ENCODE results near the gene MTFR1L. TPM values are rescaled to one million over a fixed set of nuclear protein-coding genes. Genes with fewer than 3 reads are reported as not detected.

MTFR1L gene
- total RNA-seq, 1 donor from 2014 or later: 20.9 TPM

DNA sequence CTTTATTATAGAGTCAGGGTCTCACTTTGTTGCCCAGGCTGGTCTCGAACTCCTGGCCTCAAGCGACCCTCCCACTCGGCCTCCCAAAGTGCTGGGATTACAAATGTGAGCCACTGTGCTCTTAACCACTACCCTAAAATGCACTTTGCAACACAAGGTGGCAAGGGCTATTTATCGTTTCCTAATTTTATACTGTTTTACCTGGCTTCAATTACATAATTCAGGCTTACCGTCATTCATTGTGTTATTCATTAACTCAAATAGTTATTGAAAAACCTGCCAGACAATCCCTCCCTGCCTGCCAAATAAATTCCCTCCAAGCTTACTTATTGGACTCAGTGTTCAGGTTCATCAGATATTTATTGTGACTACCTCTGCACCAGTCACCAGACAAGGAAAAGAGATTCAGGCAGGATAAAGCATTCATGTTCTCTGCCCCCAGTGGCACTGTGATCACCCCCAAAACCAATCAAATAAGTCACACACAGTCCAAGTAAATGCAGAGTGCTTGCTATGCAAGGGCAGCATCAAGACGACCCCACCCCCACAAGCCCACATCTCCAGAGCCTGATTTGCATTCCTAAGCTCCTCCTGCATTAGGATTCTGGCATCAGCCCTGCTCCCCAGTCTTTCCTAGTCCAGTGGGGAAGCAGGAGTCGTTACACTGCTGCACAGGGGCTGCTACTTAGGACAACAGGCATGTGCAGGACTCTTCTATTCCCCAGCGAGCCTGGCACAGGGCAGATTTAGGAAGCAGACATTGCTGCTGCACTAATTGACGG is 47.6 kb downstream of the MTFR1L start:
- intact Hi-C loops (cut with DNase I): no loop called here
- no peaks in the 10 kb centered on the region for H3K27me3 ChIP-seq
- no peak for DNase-seq (ENCODE audit: low spot score in 2 of 2)
- H3K36me3 ChIP-seq: peaks cover 4 to 10% of the 10 kb centered on the region in 2 donors
- H3K9me3 ChIP-seq: no peaks in the 10 kb centered on the region
- H3K27ac ChIP-seq: no peak overlapping the region
- no peaks in the 10 kb centered on the region for H3K4me1 ChIP-seq
- TF ChIP-seq, protein P1, sequence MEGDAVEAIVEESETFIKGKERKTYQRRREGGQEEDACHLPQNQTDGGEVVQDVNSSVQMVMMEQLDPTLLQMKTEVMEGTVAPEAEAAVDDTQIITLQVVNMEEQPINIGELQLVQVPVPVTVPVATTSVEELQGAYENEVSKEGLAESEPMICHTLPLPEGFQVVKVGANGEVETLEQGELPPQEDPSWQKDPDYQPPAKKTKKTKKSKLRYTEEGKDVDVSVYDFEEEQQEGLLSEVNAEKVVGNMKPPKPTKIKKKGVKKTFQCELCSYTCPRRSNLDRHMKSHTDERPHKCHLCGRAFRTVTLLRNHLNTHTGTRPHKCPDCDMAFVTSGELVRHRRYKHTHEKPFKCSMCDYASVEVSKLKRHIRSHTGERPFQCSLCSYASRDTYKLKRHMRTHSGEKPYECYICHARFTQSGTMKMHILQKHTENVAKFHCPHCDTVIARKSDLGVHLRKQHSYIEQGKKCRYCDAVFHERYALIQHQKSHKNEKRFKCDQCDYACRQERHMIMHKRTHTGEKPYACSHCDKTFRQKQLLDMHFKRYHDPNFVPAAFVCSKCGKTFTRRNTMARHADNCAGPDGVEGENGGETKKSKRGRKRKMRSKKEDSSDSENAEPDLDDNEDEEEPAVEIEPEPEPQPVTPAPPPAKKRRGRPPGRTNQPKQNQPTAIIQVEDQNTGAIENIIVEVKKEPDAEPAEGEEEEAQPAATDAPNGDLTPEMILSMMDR (IDR thresholded peaks at IDR 0.05): no peak
- no peak overlapping the region for H3K4me3 ChIP-seq

DNA sequence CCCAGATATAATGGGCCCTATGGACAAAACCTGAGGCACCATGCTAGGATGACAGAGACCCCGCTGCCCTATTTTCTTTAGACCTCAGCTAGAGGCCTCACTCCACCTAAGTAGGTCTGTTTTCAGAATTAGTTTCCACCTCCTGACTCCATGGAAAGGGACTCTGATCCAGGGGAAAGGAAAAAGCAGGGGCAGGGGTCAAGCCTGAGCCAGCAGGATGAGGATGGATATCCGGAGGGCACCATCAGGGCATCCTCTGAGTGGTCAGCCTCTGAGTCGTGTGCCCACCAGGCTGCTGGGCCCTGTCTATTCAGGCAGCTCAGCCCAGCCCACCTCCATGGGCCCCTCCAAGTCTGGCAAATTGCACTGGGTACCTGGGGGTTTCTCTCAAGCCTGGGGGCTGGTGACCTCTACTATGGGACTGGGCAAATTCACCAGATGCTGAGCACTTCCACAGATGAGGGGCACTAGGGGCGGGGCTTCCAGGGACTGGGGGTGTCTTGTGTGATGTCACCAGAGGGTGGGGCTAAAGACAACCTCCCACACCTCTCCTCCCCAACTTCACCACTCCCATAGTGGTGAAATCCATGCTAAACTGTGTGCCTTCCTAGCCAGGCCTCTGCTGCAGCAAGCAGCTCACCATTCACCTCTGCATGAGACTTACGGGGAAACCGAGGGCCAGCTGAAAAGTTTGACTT is 50.3 kb downstream of the MTFR1L start:
- Histone ChIP-seq H3K9me3 (no peaks in the 10 kb centered on the region), H3K27ac (no peak overlapping the region), H3K36me3 (no peaks in the 10 kb centered on the region), H3K4me3 (no peak overlapping the region), H3K27me3 (no peaks in the 10 kb centered on the region), H3K4me1 (peaks cover 7 to 11% of the 10 kb centered on the region in 2 donors)
- intact Hi-C loops (cut with DNase I): no loop called here
- DNase-seq (ENCODE audit: low spot score in 2 of 2): no peak
- TF ChIP-seq, protein P1 (IDR thresholded peaks at IDR 0.05): no peak

DNA sequence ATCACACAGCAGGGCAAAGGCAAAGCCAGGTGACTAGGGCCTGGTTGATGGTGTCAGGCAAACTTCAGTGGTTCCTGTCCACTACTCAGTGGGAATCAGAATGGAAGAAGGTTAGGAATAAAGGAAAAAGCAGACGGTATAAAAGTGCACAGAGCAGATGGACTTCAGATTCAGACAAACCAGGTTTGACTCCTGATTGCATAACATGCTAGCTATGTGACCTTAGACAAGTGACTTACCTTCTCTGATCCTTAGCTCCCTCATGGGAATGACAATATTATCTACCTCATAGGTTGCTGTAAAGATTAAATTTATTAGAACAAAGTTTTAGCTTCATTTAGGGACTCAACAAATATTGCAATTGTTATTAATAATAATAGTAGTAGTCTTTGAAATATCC is 50.9 kb downstream of the MTFR1L start:
- TF ChIP-seq, protein P1 (IDR thresholded peaks at IDR 0.05): no peak
- Histone ChIP-seq H3K36me3 (no peaks in the 10 kb centered on the region), H3K27me3 (no peaks in the 10 kb centered on the region), H3K4me3 (no peak overlapping the region), H3K9me3 (no peaks in the 10 kb centered on the region), H3K27ac (no peak overlapping the region), H3K4me1 (peaks cover 7 to 12% of the 10 kb centered on the region in 2 donors)
- intact Hi-C loops (cut with DNase I): no loop called here
- no peak for DNase-seq (ENCODE audit: low spot score in 2 of 2)

DNA sequence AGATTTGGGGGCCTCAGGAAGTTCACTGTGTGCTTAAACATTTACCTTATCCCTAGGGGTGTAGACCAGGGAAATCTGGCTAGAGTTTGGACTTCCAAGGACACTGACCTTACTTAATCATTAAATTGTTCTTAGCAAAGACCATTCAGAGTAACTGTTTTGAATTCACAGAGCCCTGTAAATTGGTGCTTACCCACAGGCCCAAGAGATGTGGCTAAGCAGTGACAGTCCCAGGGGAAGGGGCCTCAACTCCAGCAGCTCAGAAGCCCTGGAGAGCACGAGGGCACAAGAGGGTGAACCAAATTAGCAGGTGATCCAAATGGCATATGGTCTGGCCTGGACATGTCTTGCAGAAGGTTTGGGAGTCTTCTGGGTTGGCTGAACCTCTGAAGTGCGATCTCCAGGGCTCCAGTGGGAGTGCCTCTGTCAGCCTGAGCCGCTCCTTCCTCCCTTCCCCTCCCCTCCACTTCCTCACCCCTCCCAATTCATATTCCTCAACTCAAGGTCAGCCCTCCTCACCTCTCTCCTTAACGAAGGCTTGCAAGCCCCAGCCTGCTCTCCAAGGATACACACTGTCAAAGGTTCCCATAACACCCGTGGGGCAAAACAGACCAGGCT is 51.4 kb downstream of the MTFR1L start:
- Histone ChIP-seq H3K27ac (no peak overlapping the region), H3K27me3 (no peaks in the 10 kb centered on the region), H3K4me3 (no peak overlapping the region), H3K9me3 (no peaks in the 10 kb centered on the region), H3K36me3 (no peaks in the 10 kb centered on the region), H3K4me1 (peaks cover 7 to 16% of the 10 kb centered on the region in 2 donors)
- DNase-seq (ENCODE audit: low spot score in 2 of 2): no peak
- TF ChIP-seq, protein P1 (IDR thresholded peaks at IDR 0.05): no peak
- intact Hi-C loops (cut with DNase I): no loop called here

DNA sequence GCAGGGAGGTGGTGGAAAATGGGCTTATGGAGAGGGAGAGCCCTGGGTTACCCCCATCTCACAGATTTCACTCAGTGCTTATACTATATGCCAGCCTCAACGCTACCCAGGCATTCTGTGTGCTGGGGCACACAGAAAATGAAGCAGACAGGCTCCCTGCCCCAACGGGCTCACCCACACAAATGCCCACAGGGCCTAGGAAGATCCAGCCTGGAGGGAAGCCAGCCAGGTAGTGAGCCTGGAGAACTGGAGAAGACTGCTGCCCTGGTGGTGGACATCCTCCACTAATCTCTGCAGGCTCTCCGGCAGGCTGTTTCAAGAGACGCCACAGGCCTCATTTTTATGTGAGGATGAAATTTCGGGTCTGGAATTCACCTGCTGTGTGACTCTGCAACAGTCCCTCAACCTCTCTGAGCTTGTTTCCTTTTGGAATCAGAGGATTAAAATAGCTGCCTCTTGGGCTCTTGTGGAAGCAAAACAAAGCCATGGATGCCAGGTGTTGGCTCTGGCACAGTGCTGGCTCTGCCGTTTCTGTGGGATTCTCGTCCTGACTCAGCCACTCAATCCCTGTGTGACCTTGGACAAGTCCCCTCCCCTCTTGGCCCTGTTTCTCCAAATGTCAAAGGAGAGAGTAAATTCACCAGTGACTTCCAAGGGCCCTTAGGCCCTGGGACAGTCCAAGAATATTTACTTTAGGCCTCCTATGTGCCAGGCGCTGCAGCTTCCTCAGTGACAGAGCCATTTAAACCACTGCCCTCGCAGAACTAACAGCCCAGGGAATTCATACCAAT is 52.1 kb downstream of the MTFR1L start:
- H3K27me3 ChIP-seq: no peaks in the 10 kb centered on the region

More for the DNA sequence above, 52.1 kb downstream of the MTFR1L start:
- no peaks in the 10 kb centered on the region for H3K36me3 ChIP-seq
- H3K4me3 ChIP-seq: no peak overlapping the region
- TF ChIP-seq, protein P1 (IDR thresholded peaks at IDR 0.05): no peak
- H3K4me1 ChIP-seq: peaks cover 7 to 16% of the 10 kb centered on the region in 2 donors
- intact Hi-C loops (cut with DNase I): no loop called here
- H3K27ac ChIP-seq: no peak overlapping the region
- no peak for DNase-seq (ENCODE audit: low spot score in 2 of 2)
- no peaks in the 10 kb centered on the region for H3K9me3 ChIP-seq

All from ascending aorta (tissue), 2 donors.